SIG-M5 treated with dmso at 0.1 percent for 504 hours (cell line): ENCODE measurements around the gene RUNX2.
"Not testable (repeated sequence)": the region's sequence is repeated elsewhere in the genome, so short reads cannot be mapped to it uniquely, and the experiment has no call there.

Experiments used
- DNase-seq: peaks from one replicate; lab custom pipeline; 2025; ENCODE audit not compliant: unreplicated experiment; lab: John Stamatoyannopoulos, UW

The RUNX2 gene

GRCh38 chr6:45454008-45454911, 126.1 kb downstream of the RUNX2 start:
- DNase-seq, result no peak

- no peak for DNase-seq
Observed at GRCh38 chr6:45455408-45455807, 127.3 kb downstream of the RUNX2 start.

GRCh38 chr6:45457141-45457540, 129.0 kb downstream of the RUNX2 start:
- no peak for DNase-seq

GRCh38 chr6:45458672-45459071, 130.5 kb downstream of the RUNX2 start:
- no peak for DNase-seq

GRCh38 chr6:45460166-45460565, 132.0 kb downstream of the RUNX2 start:
- DNase-seq, result no peak

GRCh38 chr6:45461486-45461885, 133.4 kb downstream of the RUNX2 start:
- DNase-seq, result no peak

GRCh38 chr6:45462190-45463134, 134.3 kb downstream of the RUNX2 start:
- no peak for DNase-seq

GRCh38 chr6:45464685-45465084, 136.6 kb downstream of the RUNX2 start:
- DNase-seq, result no peak

- no peak for DNase-seq
Observed at GRCh38 chr6:45466686-45467085, 138.6 kb downstream of the RUNX2 start.

- DNase-seq, result not testable (repeated sequence)
Observed at GRCh38 chr6:45467417-45467816, 139.3 kb downstream of the RUNX2 start.

GRCh38 chr6:45467853-45468252, 139.7 kb downstream of the RUNX2 start:
- no peak for DNase-seq

- no peak for DNase-seq
Observed at GRCh38 chr6:45469663-45470062, 141.5 kb downstream of the RUNX2 start.

- no peak for DNase-seq
Observed at GRCh38 chr6:45470131-45470738, 142.1 kb downstream of the RUNX2 start.

- DNase-seq, result no peak
Observed at GRCh38 chr6:45472382-45472781, 144.3 kb downstream of the RUNX2 start.

GRCh38 chr6:45473121-45473993, 145.2 kb downstream of the RUNX2 start:
- DNase-seq, result no peak

- no peak for DNase-seq
Observed at GRCh38 chr6:45474376-45474775, 146.2 kb downstream of the RUNX2 start.

GRCh38 chr6:45476341-45476740, 148.2 kb downstream of the RUNX2 start:
- DNase-seq, result no peak

- no peak for DNase-seq
Observed at GRCh38 chr6:45477278-45477677, 149.1 kb downstream of the RUNX2 start.

- DNase-seq, result no peak
Observed at GRCh38 chr6:45477790-45478189, 149.7 kb downstream of the RUNX2 start.

GRCh38 chr6:45478240-45478639, 150.1 kb downstream of the RUNX2 start:
- DNase-seq, result peak; percentile 10
